Endometrial microvascular endothelial cells (primary cell): ENCODE measurements around the gene ACER3. TPM values are rescaled to one million over a fixed set of nuclear protein-coding genes. Genes with fewer than 3 reads are reported as not detected.

Experiments
- in situ Hi-C: cut with HindIII; loops from 2 replicates; pipeline ENCODE4 v1.10.0; 2017; ENCODE audit warnings: low sequenced_read_pairs, low pct_unique_long_range_greater_than_20kb; ENCODE audit errors: inconsistent ontology term
- total RNA-seq: library from RNA; depleted of rRNA; stranded (reverse); fragments of >200 nt; gene quantifications from one replicate; pipeline ENCODE4 v1.2.3, GENCODE V29; 2015; ENCODE audit errors: inconsistent ontology term

The ACER3 gene
- total RNA-seq, 1 donor from 2014 or later = 33.1 TPM

- in situ Hi-C loops = no loop called here
Observed at GRCh38 chr11:77063407-77063806, 202.7 kb downstream of the ACER3 start.

DNA sequence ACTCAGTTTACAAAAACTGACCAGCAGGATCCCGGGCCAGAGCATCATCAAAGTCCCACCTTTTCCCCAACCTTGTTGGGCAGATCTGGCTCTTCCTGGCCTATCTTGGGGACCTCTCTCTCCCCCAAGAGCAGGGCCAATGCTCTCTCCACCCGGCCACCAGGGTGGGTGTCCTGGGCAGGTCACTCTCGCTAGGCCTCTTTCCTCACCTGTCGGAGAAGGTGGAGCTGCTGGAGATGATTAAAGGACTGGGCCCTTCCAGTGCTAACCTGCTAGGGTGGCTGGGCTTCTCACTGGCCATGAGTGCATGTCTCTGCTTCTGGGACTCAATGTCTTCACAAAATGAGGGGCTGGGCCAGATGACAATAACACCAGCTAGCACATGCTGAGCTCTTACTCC is 203.1 kb downstream of the ACER3 start:
- in situ Hi-C loops = no loop called here

DNA sequence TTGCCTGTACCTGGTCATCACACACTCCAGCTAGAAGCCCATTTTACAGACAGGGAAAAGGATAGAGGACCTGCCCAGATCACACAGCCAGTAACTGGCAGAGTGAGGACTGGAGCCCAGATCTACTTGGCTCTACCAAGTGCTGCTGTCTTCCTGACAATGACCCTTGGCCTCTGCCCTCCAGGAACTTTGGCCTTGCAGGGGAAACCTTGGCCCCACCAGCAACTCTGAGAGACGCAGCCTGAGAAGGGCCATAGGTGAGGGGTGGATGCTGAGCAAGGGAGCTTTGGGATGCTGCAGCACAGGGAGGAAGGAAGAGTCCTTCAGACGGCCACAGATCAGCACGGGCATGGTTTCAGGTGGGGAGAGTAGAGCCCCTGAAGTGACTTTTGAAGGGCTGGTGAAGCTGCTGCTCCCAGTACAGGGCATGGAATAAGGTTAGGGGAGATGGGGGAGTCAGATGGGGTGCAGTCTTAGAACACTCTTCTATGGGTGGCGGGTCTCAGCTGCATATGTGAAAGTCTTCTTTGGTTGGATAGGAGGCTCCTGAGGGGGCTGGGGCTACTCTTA is 204.0 kb downstream of the ACER3 start:
- in situ Hi-C loops = no loop called here

DNA sequence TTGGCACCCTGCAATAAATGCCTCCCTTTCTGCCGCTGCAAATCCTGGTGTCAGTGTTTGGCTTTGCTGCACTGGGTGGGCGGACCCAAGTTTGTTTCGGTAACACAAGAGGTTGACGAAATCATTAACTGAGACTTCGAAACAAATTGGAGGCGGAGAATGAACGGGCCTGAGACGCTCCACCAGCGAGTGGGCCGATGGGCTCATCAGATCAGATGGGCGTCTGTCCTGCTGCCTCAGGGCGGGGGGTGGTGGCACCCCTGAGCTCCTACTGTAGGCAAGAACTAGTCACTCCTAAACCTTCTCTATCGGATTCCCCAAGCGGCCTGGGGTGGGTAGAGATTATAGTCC is 205.1 kb downstream of the ACER3 start:
- in situ Hi-C loops = no loop called here

GRCh38 chr11:77066229-77067042 is 205.7 kb downstream of the ACER3 start, which contains the start of gene CAPN5:
Gene CAPN5 (plus strand): TSS chr11:77066971. CDS start chr11:77084887, 17,916 bp downstream.
- in situ Hi-C loops = no loop called here

- in situ Hi-C loops = no loop called here
Observed at GRCh38 chr11:77067861-77068443, 207.2 kb downstream of the ACER3 start.

DNA sequence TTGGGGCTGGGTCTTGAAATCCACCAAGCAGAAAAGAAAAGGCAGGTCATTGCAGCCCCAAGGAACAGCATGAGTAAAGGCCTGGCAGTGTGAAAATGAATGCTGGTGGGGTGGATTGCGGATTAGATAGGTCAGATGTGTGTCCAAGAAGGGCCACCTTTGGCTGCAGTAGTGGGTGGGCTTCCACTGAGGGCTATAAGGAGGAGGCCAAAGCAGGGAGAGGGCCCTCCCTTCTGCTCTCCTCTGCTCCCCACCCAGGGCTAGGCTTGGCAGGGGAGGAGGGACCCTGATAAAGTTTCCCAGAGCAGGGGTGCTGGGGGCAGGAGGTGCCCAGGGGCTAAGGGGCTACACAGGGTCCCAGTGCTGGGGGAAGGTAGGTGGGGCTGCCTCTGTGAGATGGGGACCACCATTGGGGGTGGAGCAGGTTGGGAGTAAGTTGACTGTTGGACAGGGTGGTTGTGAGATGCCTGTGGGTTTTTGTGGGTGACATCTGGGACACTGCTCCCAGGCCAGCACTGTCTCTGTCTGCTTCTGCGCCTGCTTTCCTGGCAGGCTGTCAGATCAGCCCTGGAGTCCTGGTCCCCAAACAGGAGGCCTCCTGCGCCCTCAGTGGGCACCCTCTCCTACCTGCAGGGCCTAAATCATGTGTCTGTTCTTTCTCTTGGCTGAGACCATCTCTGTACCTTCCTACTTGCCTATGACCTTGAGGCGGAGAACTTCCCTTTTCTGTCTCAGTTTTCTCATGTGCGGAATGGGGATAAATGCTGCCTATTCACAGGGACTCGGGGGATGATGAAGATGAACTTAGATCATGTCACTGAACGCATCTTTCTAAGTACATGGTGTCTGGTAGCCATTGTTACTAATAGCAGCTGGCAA is 208.0 kb downstream of the ACER3 start:
- in situ Hi-C loops = no loop called here

- in situ Hi-C loops = no loop called here
Observed at GRCh38 chr11:77069336-77069968, 208.7 kb downstream of the ACER3 start.

DNA sequence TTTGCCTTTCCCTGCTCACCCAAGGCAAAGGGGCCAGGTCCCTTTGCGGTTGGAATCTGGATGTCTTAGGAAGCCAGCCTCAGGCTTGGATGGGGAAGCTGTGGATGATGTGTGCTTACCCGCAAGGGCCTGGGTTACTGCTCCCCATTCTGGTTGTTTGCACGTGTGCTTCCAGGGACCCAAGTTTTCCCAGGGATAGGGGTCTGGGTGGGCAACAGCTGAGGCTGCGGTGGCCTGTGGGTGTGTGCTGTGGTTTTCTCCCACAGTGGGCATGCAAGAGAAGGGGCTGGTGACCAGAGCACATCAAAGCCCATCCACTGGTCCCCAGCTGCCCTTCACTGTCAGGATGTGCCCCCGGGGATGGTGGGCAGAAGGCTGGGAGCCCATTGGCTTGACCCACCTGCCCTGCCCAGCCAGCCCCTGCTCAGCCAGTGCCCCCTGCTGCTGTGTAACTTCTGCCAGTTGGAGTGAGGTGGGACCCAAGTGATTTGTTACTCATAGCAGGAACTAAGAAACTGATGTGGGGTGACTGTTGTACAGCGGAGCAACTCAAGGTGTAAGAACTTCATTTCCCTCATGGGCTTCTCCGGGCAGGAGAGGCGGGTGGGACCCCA is 209.4 kb downstream of the ACER3 start:
- in situ Hi-C loops = no loop called here

DNA sequence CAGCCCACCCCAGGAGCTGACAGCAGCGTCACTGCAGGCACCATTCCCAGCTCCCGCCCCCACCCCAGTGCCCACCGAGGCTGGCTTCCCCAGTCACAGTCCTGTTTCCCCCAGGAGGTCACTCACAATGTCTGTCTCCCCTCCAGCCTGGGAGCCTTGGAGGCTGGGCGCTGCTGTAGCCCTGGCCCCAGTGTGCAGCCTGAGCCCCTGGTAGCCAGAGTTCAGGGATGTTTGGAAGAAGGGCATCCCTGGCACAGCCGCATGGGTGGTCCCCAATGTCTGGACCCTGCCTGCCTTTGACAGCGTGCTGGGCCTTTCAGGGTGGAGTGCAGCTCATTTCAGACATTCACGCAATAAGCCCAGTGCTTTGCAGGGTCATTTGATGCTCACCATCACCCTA is 210.4 kb downstream of the ACER3 start:
- in situ Hi-C loops = no loop called here

- in situ Hi-C loops = no loop called here
Observed at GRCh38 chr11:77071671-77072605, 211.2 kb downstream of the ACER3 start.

DNA sequence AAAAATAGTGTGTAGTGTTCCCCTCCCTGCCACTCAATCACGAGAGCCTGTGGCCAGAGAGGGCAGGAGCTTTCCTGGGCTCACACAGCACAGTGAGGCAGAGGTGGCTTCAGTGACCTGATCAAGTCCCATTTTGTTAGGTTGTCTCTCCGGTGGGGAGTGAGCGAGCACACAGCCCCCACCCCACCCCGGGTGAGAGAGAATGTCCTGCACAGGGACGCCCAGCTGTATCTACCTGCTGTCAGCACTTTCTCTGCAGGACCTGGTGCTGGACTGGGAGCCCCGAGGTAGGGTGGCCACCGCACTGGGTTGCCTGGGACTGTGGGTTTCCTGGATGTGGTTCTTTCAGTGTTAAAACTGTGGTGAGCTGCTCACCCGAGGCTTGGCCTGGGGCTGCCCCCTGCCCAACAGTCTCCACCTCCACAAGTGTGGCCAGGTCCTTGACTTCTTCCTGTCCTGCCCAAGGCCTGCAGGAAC is 212.2 kb downstream of the ACER3 start:
- in situ Hi-C loops = no loop called here

- in situ Hi-C loops = no loop called here
Observed at GRCh38 chr11:77073328-77074001, 212.7 kb downstream of the ACER3 start.

DNA sequence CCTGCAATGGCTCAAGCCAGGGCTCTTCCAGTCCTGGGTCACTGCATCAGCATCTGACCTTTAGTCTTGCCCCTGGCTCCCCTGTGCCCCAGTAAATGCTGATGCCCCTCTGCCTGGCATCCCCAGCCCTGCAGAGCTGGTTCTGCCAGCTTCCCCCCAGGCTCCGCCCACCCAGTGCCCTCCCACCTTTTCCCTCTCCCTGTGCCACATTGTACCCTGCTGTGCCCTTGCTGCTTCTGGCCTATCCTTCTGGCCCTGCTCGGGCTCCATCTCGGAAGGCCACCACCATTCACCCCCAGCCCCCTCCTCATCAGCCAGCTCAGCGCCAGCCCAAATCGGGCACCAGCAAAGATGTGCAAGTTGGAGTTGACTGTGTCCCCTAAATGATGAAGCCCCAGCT is 213.5 kb downstream of the ACER3 start:
- in situ Hi-C loops = no loop called here

DNA sequence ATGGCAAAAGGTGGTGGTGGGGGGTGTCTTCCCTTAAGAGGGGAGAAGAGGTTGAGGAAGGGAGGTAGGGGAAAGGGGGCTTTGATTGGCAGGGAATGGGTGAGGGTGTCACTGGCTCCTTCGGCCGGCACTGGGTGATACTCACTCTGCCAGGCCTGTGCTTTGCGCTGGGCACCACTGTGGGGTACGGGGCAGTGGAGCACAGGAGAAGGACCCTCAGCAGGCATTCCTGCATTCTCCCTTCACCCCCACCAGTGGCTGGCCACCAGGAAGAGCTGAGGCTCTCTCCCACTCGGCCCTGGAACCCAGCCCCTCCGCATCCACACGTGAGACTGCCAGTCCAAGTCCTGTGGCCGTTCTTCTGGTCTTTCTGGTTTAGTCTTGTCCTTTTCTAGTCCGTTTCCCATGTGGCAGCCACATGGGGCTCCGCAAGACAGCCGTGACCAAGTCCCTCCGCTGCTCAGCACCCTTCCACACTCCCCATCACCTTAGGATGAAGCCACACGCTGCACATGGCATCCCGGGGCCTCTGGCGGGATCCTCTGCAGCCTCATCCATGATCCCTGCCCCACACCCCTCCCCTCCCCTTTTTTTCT is 214.0 kb downstream of the ACER3 start:
- in situ Hi-C loops = no loop called here

DNA sequence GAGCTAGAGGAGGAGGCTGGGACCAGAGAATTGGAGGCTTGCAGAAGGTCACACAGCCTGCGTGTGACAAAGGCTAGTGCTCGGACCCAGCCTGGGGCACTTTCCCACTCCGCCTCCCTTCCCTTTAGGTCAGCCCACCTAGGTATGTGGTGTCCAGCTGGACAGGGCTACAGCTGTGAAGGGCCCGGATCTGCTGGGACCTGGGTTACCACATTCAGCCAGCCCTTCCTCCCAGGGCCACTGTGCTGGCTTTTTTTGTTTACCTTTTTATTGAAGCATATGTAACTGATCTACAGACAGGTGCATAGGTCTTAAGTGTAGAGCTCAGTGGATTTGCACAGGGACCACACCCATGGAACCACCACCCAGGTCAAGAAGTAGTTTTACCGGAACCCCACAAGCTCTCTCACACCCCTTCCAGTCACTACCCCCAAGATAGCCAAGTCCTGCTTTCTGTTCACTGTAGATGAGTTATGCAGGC is 214.7 kb downstream of the ACER3 start:
- in situ Hi-C loops = no loop called here
